ENCODE measurements around the gene NTNG1. TPM values are rescaled to one million over a fixed set of nuclear protein-coding genes. Genes with fewer than 3 reads are reported as not detected.

NTNG1 gene
- total and polyA plus RNA-seq, 2 of the 8 experiments (the other 6 are each of a cell fraction or from before 2014, with no cell fraction given), result 1.2 to 4.1 TPM

DNA sequence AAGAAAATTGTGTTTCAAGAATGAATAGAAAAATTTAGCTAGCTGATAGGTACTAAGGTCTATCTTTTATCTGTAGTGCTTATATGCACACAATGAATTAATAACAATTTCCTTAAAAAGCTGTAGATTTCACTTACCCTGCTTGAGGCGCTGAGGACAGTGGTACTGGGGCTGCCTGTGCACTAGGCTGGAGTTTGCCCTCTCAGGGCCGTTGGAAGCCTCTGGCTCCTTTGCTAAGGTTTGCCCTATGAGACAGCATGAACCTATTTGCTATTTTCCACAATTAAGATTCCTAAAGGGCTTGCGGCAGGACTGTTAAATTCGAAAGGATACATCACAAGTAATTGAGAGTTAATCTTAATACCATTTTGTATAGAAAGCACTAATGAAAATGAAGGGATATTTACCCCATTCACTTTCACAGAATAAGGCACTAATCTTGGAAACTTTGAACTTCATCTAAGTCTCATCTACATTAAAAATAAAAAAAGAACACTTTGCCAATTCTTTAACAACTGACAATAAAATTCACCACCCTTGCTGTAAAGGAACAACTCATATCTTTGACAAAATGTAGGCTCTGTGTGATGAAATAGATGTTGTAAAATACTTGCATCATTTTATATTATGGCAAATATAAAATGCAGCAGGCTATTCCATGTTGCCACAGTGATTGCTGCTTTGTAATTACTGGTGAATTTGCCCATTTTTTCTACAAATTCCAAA, 293.0 kb downstream of the NTNG1 start (continued):
- TF ChIP-seq SAP30 (IDR thresholded peaks at IDR 0.05; ENCODE audit: insufficient read depth, insufficient replicate concordance, low read length), result no peak
- no peak for TF ChIP-seq YY1 (IDR thresholded peaks at IDR 0.05; ENCODE audit: low read depth, low read length)
- no peak for TF ChIP-seq CTCF (IDR thresholded peaks at IDR 0.05; ENCODE audit: control extremely low read depth in 1 of 3, insufficient read depth in 1 of 3, low read depth in 1 of 3, low read length in 3 of 3)
- no peak for TF ChIP-seq CBX8 (IDR thresholded peaks at IDR 0.05; ENCODE audit: borderline replicate concordance, low read depth, low read length)
